GM21786 (cell line): Measurements from ENCODE around the gene FEZ2.
"Not testable (repeated sequence)": the region's sequence is repeated elsewhere in the genome, so short reads cannot be mapped to it uniquely, and the experiment has no call there.

Experiments
- ATAC-seq: cut with Tn5 transposase; IDR thresholded peaks from one replicate; pipeline ENCODE4 v1.9.1; 2021; ENCODE audit not compliant: unreplicated experiment

FEZ2 gene

GRCh38 chr2:36597532-36598377 is at the start of gene FEZ2:
TSS of gene FEZ2 (minus strand) at chr2:36598168. CDS start at chr2:36598142, 26 bp downstream.
- peak; percentile 99 for ATAC-seq

DNA sequence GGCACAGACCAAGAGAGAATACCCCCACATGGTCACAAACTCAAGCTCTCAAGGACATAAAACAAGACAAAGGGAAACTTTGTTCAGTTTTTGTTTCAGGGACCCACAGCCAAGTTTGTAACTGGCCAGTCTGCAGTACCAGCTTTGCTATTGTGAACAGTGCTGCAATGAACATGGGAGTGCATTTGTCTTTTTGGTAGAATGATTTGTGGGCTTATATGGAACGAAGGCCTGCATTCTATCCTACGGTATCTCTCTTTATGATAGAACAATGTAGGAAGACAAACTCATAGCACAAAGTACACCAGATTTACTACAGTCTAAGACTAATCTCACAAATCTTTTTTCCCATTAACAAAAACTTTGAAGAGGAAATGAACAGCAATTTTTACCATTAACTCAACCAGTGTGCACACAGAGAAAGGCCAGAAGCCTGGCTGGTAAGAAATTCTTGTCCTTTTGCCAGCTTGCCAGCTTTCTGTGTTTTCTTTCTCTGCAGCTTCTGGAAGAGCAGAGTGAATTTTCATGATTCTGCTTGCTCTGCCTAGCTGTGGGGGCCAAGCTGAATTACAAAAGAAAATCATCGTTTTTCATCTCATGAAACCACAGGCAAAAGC is 37.1 kb upstream of the FEZ2 start:
- ATAC-seq, result no peak

GRCh38 chr2:36633470-36634092 is 35.6 kb upstream of the FEZ2 start:
- ATAC-seq, result no peak

GRCh38 chr2:36626756-36627155 is 28.8 kb upstream of the FEZ2 start:
- ATAC-seq, result no peak

DNA sequence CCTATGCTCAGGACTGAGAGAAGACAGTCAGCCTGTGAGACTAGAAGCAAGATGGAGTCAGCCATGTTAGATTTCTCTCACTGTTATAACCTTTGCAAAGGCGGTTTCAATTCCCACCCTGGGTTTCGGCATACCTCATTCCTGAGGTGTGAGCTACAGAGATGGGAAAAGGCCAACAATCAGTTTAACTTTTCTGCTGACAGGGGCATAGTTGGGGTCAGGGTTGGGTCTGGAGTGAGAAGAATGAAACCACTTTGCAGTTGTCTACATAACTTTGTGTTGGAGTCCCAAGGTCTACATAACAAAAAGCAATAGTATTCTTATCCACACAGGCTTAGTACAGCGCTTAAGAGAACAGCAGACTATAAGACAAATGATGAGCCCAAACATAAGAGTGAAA is 28.1 kb upstream of the FEZ2 start:
- no peak for ATAC-seq

- ATAC-seq, result no peak
Measured at GRCh38 chr2:36625304-36625703, 27.3 kb upstream of the FEZ2 start.

DNA sequence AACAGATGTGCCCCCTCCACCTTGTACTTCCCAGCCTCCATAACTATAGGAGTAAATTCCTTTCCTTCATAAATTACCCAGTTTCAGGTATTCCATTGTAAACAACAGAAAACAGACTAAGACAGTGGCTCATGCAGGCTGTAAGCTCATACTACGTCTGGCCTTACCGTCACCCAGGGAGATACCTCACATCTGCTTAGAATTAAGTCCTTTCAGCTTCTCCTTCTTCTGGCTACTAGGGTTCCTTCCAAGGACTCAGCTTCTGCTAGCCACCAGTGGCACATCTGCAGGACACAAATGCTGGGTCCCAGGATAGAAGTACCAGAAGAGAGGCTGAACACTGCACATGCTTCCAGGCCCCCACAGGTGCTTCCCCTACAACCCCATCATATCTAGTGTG is 22.4 kb upstream of the FEZ2 start:
- no peak for ATAC-seq

GRCh38 chr2:36618381-36618780 is 20.4 kb upstream of the FEZ2 start:
- ATAC-seq, result peak; percentile 99

- no peak for ATAC-seq
Measured at GRCh38 chr2:36616947-36617346, 19.0 kb upstream of the FEZ2 start.

GRCh38 chr2:36615222-36615621 is 17.3 kb upstream of the FEZ2 start:
- no peak for ATAC-seq

- ATAC-seq, result no peak
Measured at GRCh38 chr2:36613801-36614200, 15.8 kb upstream of the FEZ2 start.

- no peak for ATAC-seq
Measured at GRCh38 chr2:36611316-36611990, 13.5 kb upstream of the FEZ2 start.

GRCh38 chr2:36609507-36609906 is 11.5 kb upstream of the FEZ2 start:
- no peak for ATAC-seq

GRCh38 chr2:36607947-36608346 is 10.0 kb upstream of the FEZ2 start:
- ATAC-seq, result no peak

GRCh38 chr2:36606925-36607324 is 9.0 kb upstream of the FEZ2 start:
- no peak for ATAC-seq

DNA sequence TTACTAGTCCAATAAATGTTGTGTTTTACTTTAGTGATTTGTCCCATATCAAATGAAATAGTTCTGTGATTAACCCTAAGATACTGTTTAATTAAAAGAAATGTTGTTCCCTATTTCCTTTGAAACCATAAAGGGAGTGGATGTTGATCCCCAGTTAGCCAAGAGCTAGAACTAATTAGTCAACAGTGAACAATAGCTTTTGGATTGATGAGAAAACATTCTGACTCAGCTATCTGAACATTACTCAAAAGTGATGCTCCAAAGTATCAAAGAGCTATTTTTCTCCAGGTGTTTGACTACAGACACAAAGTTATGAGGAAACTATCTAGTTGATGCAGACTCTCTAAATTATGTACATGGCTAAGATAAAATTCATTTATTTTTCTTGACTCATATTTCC is 7.3 kb upstream of the FEZ2 start:
- ATAC-seq, result no peak

DNA sequence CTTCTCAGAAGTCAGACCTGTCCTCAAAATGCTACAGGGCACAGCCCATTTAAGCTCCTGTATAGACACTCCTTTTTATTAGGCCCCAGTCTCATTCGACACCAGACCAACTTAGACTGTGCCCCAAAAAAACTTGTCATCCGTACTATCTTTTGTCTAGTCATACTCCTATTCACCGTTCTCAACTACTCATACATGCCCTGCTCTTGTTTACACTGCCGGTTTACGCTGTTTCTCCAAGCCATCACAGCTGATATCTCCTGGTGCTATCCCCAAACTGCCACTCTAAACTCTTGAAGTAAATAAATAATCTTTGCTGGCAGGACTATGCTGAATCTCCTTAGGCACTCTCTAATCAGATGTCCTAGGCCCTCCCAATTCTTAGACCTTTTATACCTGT is 5.7 kb upstream of the FEZ2 start:
- ATAC-seq, result not testable (repeated sequence)

GRCh38 chr2:36597003-36597531 is 901 bp downstream of the FEZ2 start:
- ATAC-seq, result no peak

DNA sequence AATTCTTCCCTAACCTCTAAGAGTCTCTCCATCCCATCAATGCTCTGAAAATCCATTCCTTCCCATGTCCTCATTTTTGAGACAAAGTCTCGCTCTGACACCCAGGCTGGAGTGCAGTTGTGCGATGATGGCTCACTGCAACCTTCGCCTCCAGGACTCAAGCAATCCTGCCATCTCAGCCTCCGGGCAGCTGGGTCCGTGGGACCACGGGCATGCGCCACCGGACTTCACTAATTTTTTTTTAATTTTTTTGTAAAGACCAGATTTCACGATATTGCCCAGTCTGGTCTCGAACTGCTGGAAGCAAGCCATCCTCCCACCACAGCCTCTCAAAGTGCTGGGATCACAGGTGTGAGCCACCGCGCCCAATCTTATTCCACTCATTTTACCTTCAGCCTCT is 1.6 kb downstream of the FEZ2 start:
- ATAC-seq, result no peak

DNA sequence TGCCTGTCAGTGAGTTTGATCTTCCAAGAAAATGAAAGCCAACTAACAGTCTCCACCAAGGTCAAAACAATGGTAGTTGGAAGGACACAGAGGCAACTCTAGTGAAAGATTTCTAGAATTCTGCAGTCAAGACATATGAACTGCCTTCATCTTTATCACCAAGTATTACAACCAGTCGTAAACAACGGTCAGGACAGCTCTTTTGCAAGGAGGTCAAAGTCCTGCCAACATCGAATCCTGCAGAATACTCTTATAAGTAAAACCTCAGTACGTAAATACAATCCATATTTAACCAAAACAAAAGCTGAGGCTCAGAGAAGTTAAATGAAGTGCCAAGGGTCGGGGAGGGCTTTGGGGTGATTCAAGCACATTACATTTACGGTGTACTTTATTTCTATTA is 3.1 kb downstream of the FEZ2 start:
- no peak for ATAC-seq

DNA sequence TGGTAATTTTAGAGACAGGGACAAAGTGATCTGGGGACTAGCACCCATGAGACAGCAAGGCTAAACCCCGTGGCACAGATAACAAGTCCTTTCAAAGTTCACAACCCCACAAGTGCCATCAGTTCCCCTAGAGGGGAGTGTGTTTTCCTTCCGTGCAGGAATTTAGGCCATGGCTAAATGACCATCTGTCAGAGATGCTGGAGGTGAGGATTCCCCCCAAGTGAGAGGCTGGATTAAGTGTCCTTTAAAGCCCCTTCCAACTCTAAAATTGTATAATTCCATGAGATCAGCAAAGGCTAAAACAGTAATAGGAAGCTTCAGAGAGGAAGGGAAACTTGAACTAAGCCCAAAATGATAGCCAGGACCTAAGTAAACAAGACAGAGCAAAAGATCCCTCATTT is 8.7 kb downstream of the FEZ2 start:
- no peak for ATAC-seq
